ENCODE data around the gene CD302. TPM values are rescaled to one million over a fixed set of nuclear protein-coding genes. Genes with fewer than 3 reads are reported as not detected.

The CD302 gene
- total and polyA plus RNA-seq, 2 donors (not counting 3 experiments of a cell fraction or from before 2014, with no cell fraction given): 10.4 to 10.6 TPM

- no peak for TF ChIP-seq FOS (IDR thresholded peaks at IDR 0.05; ENCODE audit: borderline replicate concordance, insufficient read depth, low read length)
- TF ChIP-seq MYC (IDR thresholded peaks at IDR 0.05; ENCODE audit: low read depth, low read length): no peak
- no peak for TF ChIP-seq MAX (IDR thresholded peaks at IDR 0.05; ENCODE audit: insufficient read depth, insufficient read length)
- TF ChIP-seq POLR2A (IDR thresholded peaks at IDR 0.05; ENCODE audit: low read depth, low read length): no peak
- no peak for TF ChIP-seq POLR2AphosphoS5 (IDR thresholded peaks at IDR 0.05; ENCODE audit: insufficient read depth, low read depth, low read length)
- TF ChIP-seq JUN (IDR thresholded peaks at IDR 0.05; ENCODE audit: borderline replicate concordance, insufficient read depth, insufficient read length, low read depth): no peak
- TF ChIP-seq, protein P1, sequence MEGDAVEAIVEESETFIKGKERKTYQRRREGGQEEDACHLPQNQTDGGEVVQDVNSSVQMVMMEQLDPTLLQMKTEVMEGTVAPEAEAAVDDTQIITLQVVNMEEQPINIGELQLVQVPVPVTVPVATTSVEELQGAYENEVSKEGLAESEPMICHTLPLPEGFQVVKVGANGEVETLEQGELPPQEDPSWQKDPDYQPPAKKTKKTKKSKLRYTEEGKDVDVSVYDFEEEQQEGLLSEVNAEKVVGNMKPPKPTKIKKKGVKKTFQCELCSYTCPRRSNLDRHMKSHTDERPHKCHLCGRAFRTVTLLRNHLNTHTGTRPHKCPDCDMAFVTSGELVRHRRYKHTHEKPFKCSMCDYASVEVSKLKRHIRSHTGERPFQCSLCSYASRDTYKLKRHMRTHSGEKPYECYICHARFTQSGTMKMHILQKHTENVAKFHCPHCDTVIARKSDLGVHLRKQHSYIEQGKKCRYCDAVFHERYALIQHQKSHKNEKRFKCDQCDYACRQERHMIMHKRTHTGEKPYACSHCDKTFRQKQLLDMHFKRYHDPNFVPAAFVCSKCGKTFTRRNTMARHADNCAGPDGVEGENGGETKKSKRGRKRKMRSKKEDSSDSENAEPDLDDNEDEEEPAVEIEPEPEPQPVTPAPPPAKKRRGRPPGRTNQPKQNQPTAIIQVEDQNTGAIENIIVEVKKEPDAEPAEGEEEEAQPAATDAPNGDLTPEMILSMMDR (IDR thresholded peaks at IDR 0.05; ENCODE audit: extremely low read depth in 1 of 2, insufficient read depth in 1 of 2, low read depth in 1 of 2, low read length in 2 of 2): no peak
- TF ChIP-seq EZH2 (IDR thresholded peaks at IDR 0.05; ENCODE audit: borderline replicate concordance, low read depth, low read length, severe bottlenecking): no peak
- no peak for TF ChIP-seq GATA2 (IDR thresholded peaks at IDR 0.05; ENCODE audit: insufficient read depth, insufficient read length, low read depth, low read length)
- dilution Hi-C loops (cut with MboI; ENCODE audit: extremely low pct_ligation_motif_present, low sequenced_read_pairs): no loop called here
- H2AFZ ChIP-seq (ENCODE audit: low read depth, low read length): no peak overlapping the region
- peaks cover 43% of the 10 kb centered on the region for H3K4me1 ChIP-seq (ENCODE audit: control insufficient read depth, extremely low read depth, insufficient read depth, low read length)
- DNase-seq (ENCODE audit: low read depth, low spot score) (no peak), FAIRE-seq (no peak)
- BruUV-seq (replicated peaks): no TSS peak
- peaks cover 14% of the 10 kb centered on the region for H3K79me2 ChIP-seq (ENCODE audit: control insufficient read depth, insufficient read depth, low read length)
- intact Hi-C loops (cut with micrococcal nuclease): no loop called here
- no peaks in the 10 kb centered on the region for H3K27me3 ChIP-seq (ENCODE audit: control insufficient read depth in 2 of 2, insufficient read depth in 2 of 2, low read length in 2 of 2)
- no peaks in the 10 kb centered on the region for H3K9me1 ChIP-seq (replicated peaks; ENCODE audit: control insufficient read depth, extremely low read depth, insufficient read depth, low read length)
- H3K4me2 ChIP-seq (ENCODE audit: insufficient read depth, low read length): no peak overlapping the region
- no peak overlapping the region for H3K27ac ChIP-seq (ENCODE audit: insufficient read depth, low read depth, low read length)
- CTCF ChIA-PET: no interaction called here
- H3K36me3 ChIP-seq (ENCODE audit: control insufficient read depth in 2 of 2, extremely low read depth in 1 of 2, insufficient read depth in 2 of 2, low read length in 2 of 2): peaks cover 0 to 2% of the 10 kb centered on the region in 2 experiments
- no peak overlapping the region for H3K4me3 ChIP-seq (replicated peaks in 1 of 3; ENCODE audit: insufficient read depth in 1 of 3, low read depth in 1 of 3, low read length in 3 of 3)
- POLR2A ChIA-PET: no interaction called here
- no peaks in the 10 kb centered on the region for H3K9me3 ChIP-seq (replicated peaks; ENCODE audit: control insufficient read depth, insufficient read depth, low read length)
- H4K20me1 ChIP-seq (replicated peaks; ENCODE audit: control insufficient read depth, extremely low read depth, insufficient read depth, low read length): no peaks in the 10 kb centered on the region
- H3K9ac ChIP-seq (replicated peaks; ENCODE audit: extremely low read depth, insufficient read depth, low read length): no peak overlapping the region
These were observed 6.0 kb downstream of the CD302 start for GRCh38 chr2:159792036-159792435.

All from endothelial cell of umbilical vein (primary cell).